SK-N-MC (cell line): ENCODE measurements around the gene VPS25.

Experiments used
- EZH2 ChIP-seq: fragments of 200-600 bp; sonication (generic); IDR thresholded peaks from one replicate; pipeline ENCODE4 v1.6.1; 2017; ENCODE audit warnings: antibody characterized with exemption
- FOXP2 ChIP-seq: optimal IDR thresholded peaks from 2 replicates; pipeline ENCODE3; 2011; ENCODE audit warnings: mild to moderate bottlenecking, moderate library complexity; ENCODE audit not compliant: insufficient read depth; ENCODE audit errors: extremely low read length, control extremely low read depth
- POLR2AphosphoS5 ChIP-seq: IDR thresholded peaks from 2 replicates; pipeline ENCODE4 v1.6.1; 2012; ENCODE audit warnings: mild to moderate bottlenecking, low read depth, low read length, borderline replicate concordance

- TF ChIP-seq POLR2AphosphoS5: no peak
- TF ChIP-seq EZH2: no peak
- no peak for TF ChIP-seq FOXP2
Measured at GRCh38 chr17:42748202-42748907, 24.9 kb upstream of the VPS25 start.
